DND-41 (cell line): ENCODE measurements around the gene LAMA2.

Experiments used
- ATAC-seq: fragments of 200-7000 bp; cut with Tn5 transposase; 3 replicates; pipeline ENCODE4 v1.9.1; 2021; ENCODE audit warnings: low read depth; ENCODE audit not compliant: insufficient read depth
- DNase-seq: peaks from one replicate; pipeline ENCODE4 v3.0.0-alpha.2; 2020
- H2AFZ ChIP-seq: 2 replicates; pipeline ENCODE4 v1.6.0; 2012; ENCODE audit warnings: low read depth, low read length
- H3K27ac ChIP-seq: 2 replicates; pipeline ENCODE4 v1.5.1; 2012; ENCODE audit warnings: low read length, inconsistent platforms
- H3K27me3 ChIP-seq: fragments of 200-600 bp; sonication (generic); 2 replicates; pipeline ENCODE4 v1.6.0; 2012; ENCODE audit warnings: low read length, mild to moderate bottlenecking, inconsistent platforms; ENCODE audit not compliant: insufficient read depth, poor library complexity
- H3K36me3 ChIP-seq: 2 replicates; pipeline ENCODE4 v1.5.1; 2012; ENCODE audit warnings: low read length, inconsistent platforms; ENCODE audit not compliant: insufficient read depth
- H3K4me1 ChIP-seq: 2 replicates; pipeline ENCODE4 v1.5.1; 2012; ENCODE audit warnings: mild to moderate bottlenecking, low read length; ENCODE audit not compliant: insufficient read depth
- H3K4me2 ChIP-seq: 2 replicates; pipeline ENCODE4 v1.6.0; 2012; ENCODE audit warnings: mild to moderate bottlenecking, moderate library complexity, low read length, inconsistent platforms; ENCODE audit not compliant: insufficient read depth
- H3K4me3 ChIP-seq, 2 experiments: fragments of 200-600 bp in 1 of 2; shearing (Covaris generic) in 1 of 2; 2 replicates each; pipeline ENCODE4 v1.5.1; 2012 to 2016; ENCODE audit warnings: inconsistent platforms in 2 of 2, low read length in 2 of 2, mild to moderate bottlenecking in 2 of 2, low read depth in 1 of 2, moderate library complexity in 1 of 2
- H3K79me2 ChIP-seq: 2 replicates; pipeline ENCODE4 v1.6.0; 2012; ENCODE audit warnings: low read length, inconsistent platforms; ENCODE audit not compliant: insufficient read depth
- H3K9ac ChIP-seq: 2 replicates; pipeline ENCODE4 v1.6.0; 2012; ENCODE audit warnings: low read depth, mild to moderate bottlenecking, inconsistent platforms, low read length, moderate library complexity
- H3K9me3 ChIP-seq: 2 replicates; pipeline ENCODE4 v1.5.1; 2012; ENCODE audit warnings: low read length, moderate library complexity, mild to moderate bottlenecking, inconsistent platforms; ENCODE audit not compliant: insufficient read depth, severe bottlenecking
- H4K20me1 ChIP-seq: 2 replicates; pipeline ENCODE4 v1.6.0; 2012; ENCODE audit warnings: low read length; ENCODE audit not compliant: insufficient read depth
- CTCF ChIP-seq: IDR thresholded peaks from 2 replicates; pipeline ENCODE4 v1.5.1; 2012; ENCODE audit warnings: borderline replicate concordance, low read length, moderate library complexity, mild to moderate bottlenecking; ENCODE audit not compliant: poor library complexity, severe bottlenecking; ENCODE audit errors: extremely low read depth
- EZH2 ChIP-seq: IDR thresholded peaks from 3 replicates; pipeline ENCODE4 v1.6.1; 2012; ENCODE audit warnings: borderline replicate concordance, low read depth, mild to moderate bottlenecking, moderate library complexity, low read length, inconsistent platforms; ENCODE audit not compliant: severe bottlenecking

The LAMA2 gene

GRCh38 chr6:129451187-129451586 is 568.2 kb downstream of the LAMA2 start:
- no peaks in the 10 kb centered on the region for H3K79me2 ChIP-seq
- DNase-seq (no peak), ATAC-seq (no peak)
- no peaks in the 10 kb centered on the region for H3K4me1 ChIP-seq
- H3K4me3 ChIP-seq, result no peak overlapping the region
- no peaks in the 10 kb centered on the region for H3K9me3 ChIP-seq
- no peak overlapping the region for H2AFZ ChIP-seq
- H3K4me2 ChIP-seq, result no peak overlapping the region
- TF ChIP-seq EZH2 (no peak), CTCF (no peak)
- no peak overlapping the region for H3K9ac ChIP-seq
- H3K27ac ChIP-seq, result no peak overlapping the region
- no peaks in the 10 kb centered on the region for H4K20me1 ChIP-seq
- no peaks in the 10 kb centered on the region for H3K36me3 ChIP-seq
- peaks cover 4% of the 10 kb centered on the region for H3K27me3 ChIP-seq

GRCh38 chr6:129453073-129453472 is 570.1 kb downstream of the LAMA2 start:
- Histone ChIP-seq H3K27ac (no peak overlapping the region), H3K9ac (no peak overlapping the region), H3K4me3 (no peak overlapping the region), H3K4me2 (no peak overlapping the region), H2AFZ (no peak overlapping the region), H3K36me3 (no peaks in the 10 kb centered on the region), H3K9me3 (no peaks in the 10 kb centered on the region), H4K20me1 (no peaks in the 10 kb centered on the region), H3K79me2 (no peaks in the 10 kb centered on the region), H3K4me1 (no peaks in the 10 kb centered on the region), H3K27me3 (peaks cover 8% of the 10 kb centered on the region)
- TF ChIP-seq CTCF, result no peak
- DNase-seq, result no peak
- ATAC-seq, result no peak

GRCh38 chr6:129454488-129454887 is 571.5 kb downstream of the LAMA2 start:
- no peak overlapping the region for H2AFZ ChIP-seq
- H3K27ac ChIP-seq, result no peak overlapping the region
- H4K20me1 ChIP-seq, result no peaks in the 10 kb centered on the region
- no peak overlapping the region for H3K4me3 ChIP-seq
- H3K9me3 ChIP-seq, result no peaks in the 10 kb centered on the region
- ATAC-seq, result no peak
- no peak for DNase-seq
- no peak overlapping the region for H3K9ac ChIP-seq
- TF ChIP-seq EZH2 (no peak), CTCF (no peak)
- H3K4me1 ChIP-seq, result no peaks in the 10 kb centered on the region
- no peaks in the 10 kb centered on the region for H3K36me3 ChIP-seq
- H3K27me3 ChIP-seq, result peaks cover 9% of the 10 kb centered on the region
- no peak overlapping the region for H3K4me2 ChIP-seq
- H3K79me2 ChIP-seq, result no peaks in the 10 kb centered on the region

GRCh38 chr6:129455126-129455769 is 572.3 kb downstream of the LAMA2 start:
- no peaks in the 10 kb centered on the region for H3K4me1 ChIP-seq
- no peaks in the 10 kb centered on the region for H3K36me3 ChIP-seq
- no peak overlapping the region for H3K27ac ChIP-seq
- no peak overlapping the region for H3K9ac ChIP-seq
- ATAC-seq (no peak), DNase-seq (no peak)
- no peaks in the 10 kb centered on the region for H3K79me2 ChIP-seq
- H3K4me3 ChIP-seq, result no peak overlapping the region
- H3K9me3 ChIP-seq, result no peaks in the 10 kb centered on the region
- no peaks in the 10 kb centered on the region for H4K20me1 ChIP-seq
- TF ChIP-seq EZH2, result no peak
- no peak for TF ChIP-seq CTCF
- no peak overlapping the region for H3K4me2 ChIP-seq
- H2AFZ ChIP-seq, result no peak overlapping the region
- peaks cover 16% of the 10 kb centered on the region for H3K27me3 ChIP-seq
